Activated CD4-positive, alpha-beta T cell treated with anti-CD3 and anti-CD28 coated beads for 4 hours (primary cell): Measurements from ENCODE around the gene ARHGAP15.

ENCODE experiments used
- DNase-seq, 2 donors: peaks; one replicate each; pipeline ENCODE4 v3.0.0-alpha.2; 2020

The ARHGAP15 gene

GRCh38 chr2:143280097-143280757 is 151.0 kb downstream of the ARHGAP15 start:
- DNase-seq = no peak

- DNase-seq = peak in 1 of 2 donors; percentile 25
These were observed 153.5 kb downstream of the ARHGAP15 start for GRCh38 chr2:143282684-143283083.

GRCh38 chr2:143284087-143284675 is 155.0 kb downstream of the ARHGAP15 start:
- peak; percentile 28 to 30 for DNase-seq

GRCh38 chr2:143289025-143289424 is 159.8 kb downstream of the ARHGAP15 start:
- no peak for DNase-seq

- no peak for DNase-seq
These were observed 161.0 kb downstream of the ARHGAP15 start for GRCh38 chr2:143290221-143290620.

- no peak for DNase-seq
These were observed 164.8 kb downstream of the ARHGAP15 start for GRCh38 chr2:143294068-143294467.

GRCh38 chr2:143296089-143296488 is 166.9 kb downstream of the ARHGAP15 start:
- DNase-seq = no peak

GRCh38 chr2:143297182-143297581 is 168.0 kb downstream of the ARHGAP15 start:
- DNase-seq = no peak

- no peak for DNase-seq
These were observed 171.3 kb downstream of the ARHGAP15 start for GRCh38 chr2:143300536-143300935.

- no peak for DNase-seq
These were observed 182.2 kb downstream of the ARHGAP15 start for GRCh38 chr2:143311426-143311825.

- DNase-seq = no peak
These were observed 183.2 kb downstream of the ARHGAP15 start for GRCh38 chr2:143312441-143312840.

- no peak for DNase-seq
These were observed 184.6 kb downstream of the ARHGAP15 start for GRCh38 chr2:143313861-143314260.

- no peak for DNase-seq
These were observed 192.8 kb downstream of the ARHGAP15 start for GRCh38 chr2:143321994-143322393.

- no peak for DNase-seq
These were observed 200.1 kb downstream of the ARHGAP15 start for GRCh38 chr2:143329288-143329687.

GRCh38 chr2:143333168-143333791 is 204.1 kb downstream of the ARHGAP15 start:
- DNase-seq = no peak

- no peak for DNase-seq
These were observed 204.6 kb downstream of the ARHGAP15 start for GRCh38 chr2:143333847-143334246.

- no peak for DNase-seq
These were observed 205.6 kb downstream of the ARHGAP15 start for GRCh38 chr2:143334837-143335236.

- DNase-seq = no peak
These were observed 207.5 kb downstream of the ARHGAP15 start for GRCh38 chr2:143336719-143337210.

GRCh38 chr2:143341478-143341877 is 212.3 kb downstream of the ARHGAP15 start:
- DNase-seq = no peak

GRCh38 chr2:143344780-143345179 is 215.6 kb downstream of the ARHGAP15 start:
- no peak for DNase-seq

- DNase-seq = no peak
These were observed 216.9 kb downstream of the ARHGAP15 start for GRCh38 chr2:143345887-143346787.

- no peak for DNase-seq
These were observed 218.1 kb downstream of the ARHGAP15 start for GRCh38 chr2:143347271-143347695.

- no peak for DNase-seq
These were observed 218.7 kb downstream of the ARHGAP15 start for GRCh38 chr2:143347901-143348414.
